ENCODE data around the gene NEAT1.
A peak's percentile ranks its signal among the peaks of the same experiment; 100 is the strongest.

NEAT1 gene

GRCh38 chr11:65418681-65419459, 3.7 kb upstream of the NEAT1 start:
- H3K4me1 ChIP-seq (ENCODE audit: low read length): peaks cover 55% of the 10 kb centered on the region
- H3K9me3 ChIP-seq (ENCODE audit: insufficient read depth, low read length): no peaks in the 10 kb centered on the region
- H3K4me2 ChIP-seq (ENCODE audit: low read length): peak overlapping the region; percentile 92
- H4K20me1 ChIP-seq (ENCODE audit: insufficient read depth, low read length): peaks cover 8% of the 10 kb centered on the region
- H3K27me3 ChIP-seq (ENCODE audit: low read depth, low read length): no peaks in the 10 kb centered on the region
- peak overlapping the region; percentile 97 for H3K27ac ChIP-seq (ENCODE audit: low read length)
- peaks cover 61% of the 10 kb centered on the region for H3K79me2 ChIP-seq (ENCODE audit: low read length)
- H2AFZ ChIP-seq (ENCODE audit: low read depth, low read length): peak overlapping the region; percentile 60; the same call in 1 of the 2 replicates
- peak overlapping the region; percentile 96 for H3K9ac ChIP-seq (ENCODE audit: low read length)
- peaks cover 11% of the 10 kb centered on the region for H3K36me3 ChIP-seq (replicated peaks; ENCODE audit: low read depth, low read length)
- H3K4me3 ChIP-seq (ENCODE audit: low read length): peak overlapping the region; percentile 77
- TF ChIP-seq EZH2phosphoT487 (IDR thresholded peaks at IDR 0.05; ENCODE audit: low read depth): no peak
- no peak for TF ChIP-seq CTCF (IDR thresholded peaks at IDR 0.05; ENCODE audit: low read depth, low read length)

- peak overlapping the region; percentile 97 for H3K27ac ChIP-seq (ENCODE audit: low read length)
- H3K9ac ChIP-seq (ENCODE audit: low read length): peak overlapping the region; percentile 96
- no peak overlapping the region for H2AFZ ChIP-seq (ENCODE audit: low read depth, low read length)
- H4K20me1 ChIP-seq (ENCODE audit: insufficient read depth, low read length): peaks cover 14% of the 10 kb centered on the region
- no peaks in the 10 kb centered on the region for H3K27me3 ChIP-seq (ENCODE audit: low read depth, low read length)
- no peak for TF ChIP-seq EZH2phosphoT487 (IDR thresholded peaks at IDR 0.05; ENCODE audit: low read depth)
- no peak for TF ChIP-seq CTCF (IDR thresholded peaks at IDR 0.05; ENCODE audit: low read depth, low read length)
- peaks cover 55% of the 10 kb centered on the region for H3K4me1 ChIP-seq (ENCODE audit: low read length)
- H3K79me2 ChIP-seq (ENCODE audit: low read length): peaks cover 66% of the 10 kb centered on the region
- no peaks in the 10 kb centered on the region for H3K9me3 ChIP-seq (ENCODE audit: insufficient read depth, low read length)
- peak overlapping the region; percentile 77 for H3K4me3 ChIP-seq (ENCODE audit: low read length)
- H3K4me2 ChIP-seq (ENCODE audit: low read length): peak overlapping the region; percentile 92
- H3K36me3 ChIP-seq (replicated peaks; ENCODE audit: low read depth, low read length): peaks cover 17% of the 10 kb centered on the region
Measured at GRCh38 chr11:65419460-65419771, 3.2 kb upstream of the NEAT1 start.

GRCh38 chr11:65419772-65420481, 2.7 kb upstream of the NEAT1 start:
- Histone ChIP-seq H3K79me2 (ENCODE audit: low read length) (peaks cover 71% of the 10 kb centered on the region), H3K9ac (ENCODE audit: low read length) (peak overlapping the region; percentile 96), H2AFZ (ENCODE audit: low read depth, low read length) (no peak overlapping the region), H3K27ac (ENCODE audit: low read length) (peak overlapping the region; percentile 97), H3K4me3 (ENCODE audit: low read length) (peak overlapping the region; percentile 77), H3K4me2 (ENCODE audit: low read length) (peak overlapping the region; percentile 92), H4K20me1 (ENCODE audit: insufficient read depth, low read length) (peaks cover 19% of the 10 kb centered on the region), H3K4me1 (ENCODE audit: low read length) (peaks cover 55% of the 10 kb centered on the region), H3K36me3 (replicated peaks; ENCODE audit: low read depth, low read length) (peaks cover 22% of the 10 kb centered on the region), H3K9me3 (ENCODE audit: insufficient read depth, low read length) (no peaks in the 10 kb centered on the region), H3K27me3 (ENCODE audit: low read depth, low read length) (no peaks in the 10 kb centered on the region)
- TF ChIP-seq EZH2phosphoT487 (IDR thresholded peaks at IDR 0.05; ENCODE audit: low read depth) (no peak), CTCF (IDR thresholded peaks at IDR 0.05; ENCODE audit: low read depth, low read length) (no peak)

GRCh38 chr11:65420506-65420905, 2.1 kb upstream of the NEAT1 start:
- H4K20me1 ChIP-seq (ENCODE audit: insufficient read depth, low read length): peaks cover 24% of the 10 kb centered on the region
- H2AFZ ChIP-seq (ENCODE audit: low read depth, low read length): no peak overlapping the region
- H3K79me2 ChIP-seq (ENCODE audit: low read length): peaks cover 77% of the 10 kb centered on the region
- H3K27ac ChIP-seq (ENCODE audit: low read length): peak overlapping the region; percentile 97
- peaks cover 55% of the 10 kb centered on the region for H3K4me1 ChIP-seq (ENCODE audit: low read length)
- peak overlapping the region; percentile 96 for H3K9ac ChIP-seq (ENCODE audit: low read length)
- TF ChIP-seq CTCF (IDR thresholded peaks at IDR 0.05; ENCODE audit: low read depth, low read length) (no peak), EZH2phosphoT487 (IDR thresholded peaks at IDR 0.05; ENCODE audit: low read depth) (no peak)
- peak overlapping the region; percentile 82 for H3K4me3 ChIP-seq (ENCODE audit: low read length)
- no peaks in the 10 kb centered on the region for H3K27me3 ChIP-seq (ENCODE audit: low read depth, low read length)
- no peaks in the 10 kb centered on the region for H3K9me3 ChIP-seq (ENCODE audit: insufficient read depth, low read length)
- peak overlapping the region; percentile 92 for H3K4me2 ChIP-seq (ENCODE audit: low read length)
- peaks cover 27% of the 10 kb centered on the region for H3K36me3 ChIP-seq (replicated peaks; ENCODE audit: low read depth, low read length)
